Measurements from ENCODE around the gene AOAH. TPM values are rescaled to one million over a fixed set of nuclear protein-coding genes. Genes with fewer than 3 reads are reported as not detected.
"Not testable (repeated sequence)": the region's sequence is repeated elsewhere in the genome, so short reads cannot be mapped to it uniquely, and the experiment has no call there.

The AOAH gene
- total RNA-seq, 4 donors from 2014 or later: 0.17 to 1.8 (median 1.6) TPM

DNA sequence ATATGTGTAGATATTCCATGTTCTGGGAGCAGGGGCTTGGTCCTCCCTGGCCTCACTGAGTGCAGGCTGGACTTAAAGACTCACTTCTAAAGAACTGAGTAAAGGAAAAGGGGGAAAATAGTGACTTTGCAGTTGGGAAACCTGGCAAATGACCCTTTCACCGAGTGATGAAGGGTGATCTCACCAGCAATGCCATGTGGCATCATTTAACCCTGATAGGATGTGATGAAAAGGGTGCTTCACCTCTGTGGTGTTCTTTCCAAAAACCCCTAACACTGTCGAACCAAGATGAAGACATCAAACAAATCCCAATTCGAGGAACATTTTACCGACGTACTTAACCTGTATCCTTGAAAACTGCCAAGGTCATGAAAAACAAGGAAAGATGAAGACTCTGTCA is 71.9 kb downstream of the AOAH start:
- Histone ChIP-seq H3K27me3 (no peaks in the 10 kb centered on the region), H3K36me3 (no peaks in the 10 kb centered on the region), H3K27ac (no peak overlapping the region), H3K4me1 (no peaks in the 10 kb centered on the region), H3K4me3 (no peak overlapping the region), H3K9me3 (no peaks in the 10 kb centered on the region)
- TF ChIP-seq POLR2A (IDR thresholded peaks at IDR 0.05): no peak
- TF ChIP-seq, protein P1, sequence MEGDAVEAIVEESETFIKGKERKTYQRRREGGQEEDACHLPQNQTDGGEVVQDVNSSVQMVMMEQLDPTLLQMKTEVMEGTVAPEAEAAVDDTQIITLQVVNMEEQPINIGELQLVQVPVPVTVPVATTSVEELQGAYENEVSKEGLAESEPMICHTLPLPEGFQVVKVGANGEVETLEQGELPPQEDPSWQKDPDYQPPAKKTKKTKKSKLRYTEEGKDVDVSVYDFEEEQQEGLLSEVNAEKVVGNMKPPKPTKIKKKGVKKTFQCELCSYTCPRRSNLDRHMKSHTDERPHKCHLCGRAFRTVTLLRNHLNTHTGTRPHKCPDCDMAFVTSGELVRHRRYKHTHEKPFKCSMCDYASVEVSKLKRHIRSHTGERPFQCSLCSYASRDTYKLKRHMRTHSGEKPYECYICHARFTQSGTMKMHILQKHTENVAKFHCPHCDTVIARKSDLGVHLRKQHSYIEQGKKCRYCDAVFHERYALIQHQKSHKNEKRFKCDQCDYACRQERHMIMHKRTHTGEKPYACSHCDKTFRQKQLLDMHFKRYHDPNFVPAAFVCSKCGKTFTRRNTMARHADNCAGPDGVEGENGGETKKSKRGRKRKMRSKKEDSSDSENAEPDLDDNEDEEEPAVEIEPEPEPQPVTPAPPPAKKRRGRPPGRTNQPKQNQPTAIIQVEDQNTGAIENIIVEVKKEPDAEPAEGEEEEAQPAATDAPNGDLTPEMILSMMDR (IDR thresholded peaks at IDR 0.05 in 4 of 5, conservative IDR thresholded peaks at IDR 0.05 in 1 of 5): no peak
- in situ Hi-C loops (cut with MboI; ENCODE audit: low sequenced_read_pairs in 4 of 4): no loop called here
- DNase-seq: no peak
- ATAC-seq: no peak
- intact Hi-C loops (cut with DNase I; ENCODE audit: low total_unique reads): no loop called here

DNA sequence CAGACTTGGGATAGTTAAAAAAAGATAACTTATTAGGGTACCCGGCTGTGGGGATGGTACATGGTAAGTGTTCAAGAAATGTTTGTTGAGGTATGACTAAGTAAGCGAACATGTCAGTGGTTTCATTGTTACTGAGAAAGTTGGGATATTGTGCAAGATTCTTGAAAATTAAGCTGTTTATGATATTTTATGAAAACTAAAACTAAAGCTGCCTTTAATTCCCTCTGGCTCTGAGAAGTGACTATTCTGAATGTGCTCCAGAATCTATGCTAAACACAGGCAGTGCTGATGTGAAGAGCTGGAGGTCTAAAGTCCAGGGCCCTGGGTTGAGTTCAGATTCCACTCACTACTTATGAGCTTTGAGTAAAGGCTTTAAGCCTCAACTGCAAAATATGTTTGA is 72.9 kb downstream of the AOAH start:
- Histone ChIP-seq H3K4me1 (no peaks in the 10 kb centered on the region), H3K36me3 (no peaks in the 10 kb centered on the region), H3K4me3 (no peak overlapping the region), H3K9me3 (no peaks in the 10 kb centered on the region), H3K27ac (no peak overlapping the region), H3K27me3 (no peaks in the 10 kb centered on the region)
- DNase-seq (no peak), ATAC-seq (no peak)
- intact Hi-C loops (cut with DNase I; ENCODE audit: low total_unique reads) (no loop called here), in situ Hi-C loops (cut with MboI; ENCODE audit: low sequenced_read_pairs in 4 of 4) (no loop called here)
- TF ChIP-seq, protein P1 (IDR thresholded peaks at IDR 0.05 in 4 of 5, conservative IDR thresholded peaks at IDR 0.05 in 1 of 5): no peak
- no peak for TF ChIP-seq POLR2A (IDR thresholded peaks at IDR 0.05)

DNA sequence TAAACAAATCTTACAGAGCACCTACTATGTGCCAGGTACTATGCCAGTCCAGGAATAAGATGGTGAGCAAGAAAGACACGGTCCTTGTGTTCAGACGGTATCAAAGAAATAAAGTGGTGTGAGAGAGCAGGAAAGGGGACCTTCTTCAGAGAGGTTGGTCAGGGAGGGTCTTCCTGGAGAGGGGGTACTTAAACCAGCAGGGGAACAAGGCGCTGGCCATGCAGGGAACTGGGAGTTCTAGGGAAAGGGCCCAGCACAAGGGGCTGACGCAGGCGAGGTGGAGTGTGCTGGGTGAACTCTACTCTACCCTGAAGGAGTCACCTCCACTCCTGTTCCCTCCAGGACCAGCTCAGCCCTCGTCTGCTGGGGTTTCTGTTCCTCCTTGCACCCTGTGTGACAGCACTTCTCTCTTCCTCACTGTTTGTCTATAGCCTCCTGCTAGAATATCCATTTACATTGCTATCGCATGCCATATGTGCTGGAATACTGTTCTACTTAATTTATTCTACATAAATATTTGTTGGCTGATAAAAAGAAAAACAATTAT is 73.5 kb downstream of the AOAH start:
- in situ Hi-C loops (cut with MboI; ENCODE audit: low sequenced_read_pairs in 4 of 4): no loop called here
- intact Hi-C loops (cut with DNase I; ENCODE audit: low total_unique reads): no loop called here

DNA sequence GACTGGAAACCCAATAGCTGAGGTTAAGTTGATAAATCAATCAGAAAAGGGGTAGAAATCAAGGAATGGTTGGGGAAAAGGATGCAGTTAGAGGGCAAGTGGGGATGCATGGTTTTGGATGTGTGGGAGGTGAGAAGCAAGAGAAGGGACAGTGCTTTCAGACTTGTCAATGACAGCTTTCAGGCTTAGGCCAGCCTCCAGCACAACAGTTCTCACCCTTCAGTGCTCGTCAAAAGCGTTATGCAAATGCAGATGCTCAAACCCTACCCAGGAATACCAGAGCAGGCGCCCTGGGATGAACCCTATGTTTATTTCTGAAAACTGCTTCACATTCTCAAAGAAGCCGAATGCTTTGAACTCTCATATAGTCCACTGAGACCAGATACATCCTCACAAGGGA is 74.0 kb downstream of the AOAH start:
- H3K36me3 ChIP-seq: no peaks in the 10 kb centered on the region
- TF ChIP-seq, protein P1 (IDR thresholded peaks at IDR 0.05 in 4 of 5, conservative IDR thresholded peaks at IDR 0.05 in 1 of 5): no peak
- TF ChIP-seq POLR2A (IDR thresholded peaks at IDR 0.05): no peak
- intact Hi-C loops (cut with DNase I; ENCODE audit: low total_unique reads) (no loop called here), in situ Hi-C loops (cut with MboI; ENCODE audit: low sequenced_read_pairs in 4 of 4) (no loop called here)
- H3K9me3 ChIP-seq: no peaks in the 10 kb centered on the region
- no peak for DNase-seq
- H3K4me1 ChIP-seq: no peaks in the 10 kb centered on the region
- H3K4me3 ChIP-seq: no peak overlapping the region
- H3K27me3 ChIP-seq: no peaks in the 10 kb centered on the region
- no peak overlapping the region for H3K27ac ChIP-seq
- no peak for ATAC-seq

More for the DNA sequence above, 73.5 kb downstream of the AOAH start:
- no peaks in the 10 kb centered on the region for H3K27me3 ChIP-seq
- no peaks in the 10 kb centered on the region for H3K4me1 ChIP-seq
- H3K9me3 ChIP-seq: no peaks in the 10 kb centered on the region
- no peak for TF ChIP-seq POLR2A (IDR thresholded peaks at IDR 0.05)
- TF ChIP-seq, protein P1 (IDR thresholded peaks at IDR 0.05 in 4 of 5, conservative IDR thresholded peaks at IDR 0.05 in 1 of 5): no peak
- H3K27ac ChIP-seq: no peak overlapping the region
- no peaks in the 10 kb centered on the region for H3K36me3 ChIP-seq
- DNase-seq: no peak
- ATAC-seq: no peak
- H3K4me3 ChIP-seq: no peak overlapping the region

DNA sequence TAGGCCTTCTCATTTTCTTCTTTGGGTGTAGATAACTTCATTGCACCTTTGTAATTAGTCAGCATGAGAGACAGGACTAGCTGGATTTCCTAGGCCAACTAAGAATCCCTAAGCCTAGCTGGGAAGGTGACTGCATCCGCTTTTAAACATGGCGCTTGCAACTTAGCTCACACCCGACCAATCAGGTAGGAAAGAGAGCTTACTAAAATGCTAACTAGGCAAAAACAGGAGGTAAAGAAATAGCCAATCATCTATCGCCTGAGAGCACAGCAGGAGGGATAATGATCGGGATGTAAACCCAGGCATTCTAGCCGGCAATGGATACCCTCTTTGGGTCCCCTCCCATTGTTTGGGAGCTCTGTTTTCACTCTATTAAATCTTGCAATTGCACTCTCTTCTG is 75.0 kb downstream of the AOAH start:
- H3K27ac ChIP-seq; intact Hi-C loops (cut with DNase I; ENCODE audit: low total_unique reads); H3K36me3 ChIP-seq; H3K9me3 ChIP-seq; H3K4me3 ChIP-seq; DNase-seq; H3K4me1 ChIP-seq; H3K27me3 ChIP-seq; in situ Hi-C loops (cut with MboI; ENCODE audit: low sequenced_read_pairs in 4 of 4); ATAC-seq: not testable (repeated sequence)
